ENCODE data around the gene MTPN. TPM values are rescaled to one million over a fixed set of nuclear protein-coding genes. Genes with fewer than 3 reads are reported as not detected.

The MTPN gene
- total RNA-seq, 2 experiments from 2014 or later: 135 to 142 TPM

DNA sequence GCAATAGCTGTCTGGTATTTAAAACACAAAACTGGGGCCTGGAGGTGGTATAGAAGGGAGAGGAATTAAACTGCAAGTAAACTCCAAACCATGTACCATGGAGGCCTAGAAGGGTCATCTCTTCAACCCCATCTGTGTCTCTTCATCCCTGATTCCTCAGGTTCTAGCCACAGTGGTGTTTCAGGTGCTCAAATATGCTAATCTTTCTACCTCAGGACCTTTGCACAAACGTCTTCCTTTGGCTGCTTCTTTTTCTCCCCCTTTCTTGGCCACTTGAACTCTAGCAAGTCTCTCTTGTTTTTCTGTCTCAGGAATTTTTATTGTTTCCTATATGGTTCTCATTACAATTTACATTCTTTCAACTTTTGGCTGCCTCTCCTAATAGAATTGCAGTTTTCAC lies 25.6 kb upstream of the MTPN start:
- ChIA-PET POLR2A (no interaction called here), CTCF (no interaction called here)
- no peaks in the 10 kb centered on the region for H3K27me3 Mint-ChIP-seq
- H3K4me1 Mint-ChIP-seq: no peaks in the 10 kb centered on the region
- DNase-seq: no peak
- H3K4me3 Mint-ChIP-seq: no peak overlapping the region
- peaks cover 2% of the 10 kb centered on the region for H3K9me3 Mint-ChIP-seq
- no peaks in the 10 kb centered on the region for H3K36me3 Mint-ChIP-seq (ENCODE audit: low read depth)
- no peak overlapping the region for H3K27ac Mint-ChIP-seq

DNA sequence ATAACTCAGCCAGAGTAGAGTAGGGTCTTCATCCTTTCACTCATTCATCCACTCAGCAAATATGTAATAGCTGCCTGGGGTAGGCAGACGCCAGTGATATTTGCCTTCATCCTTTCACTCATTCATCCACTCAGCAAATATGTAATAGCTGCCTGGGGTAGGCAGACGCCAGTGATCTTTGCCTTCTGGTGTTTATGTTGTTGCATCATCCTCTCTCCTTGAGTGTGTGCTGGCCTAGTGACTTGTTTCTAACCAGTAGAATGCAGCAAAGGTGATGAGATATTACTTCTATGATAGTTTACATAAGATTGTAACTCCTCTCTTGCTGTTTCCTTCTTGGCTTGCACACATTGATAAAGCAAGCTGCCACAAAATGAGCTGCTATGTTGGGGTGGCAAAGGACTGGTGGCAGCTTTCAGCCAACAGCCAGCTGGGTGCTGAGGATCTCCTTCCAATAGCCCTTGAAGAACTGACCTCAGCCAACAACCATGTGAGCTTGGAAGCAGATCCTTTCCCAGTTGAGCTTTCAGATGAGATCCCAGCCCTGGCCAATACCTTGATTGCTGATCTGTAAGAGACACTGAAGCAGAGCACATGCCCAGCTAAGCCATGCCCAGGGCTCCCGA lies 23.2 kb upstream of the MTPN start:
- Mint-ChIP-seq H3K27me3 (no peaks in the 10 kb centered on the region), H3K36me3 (ENCODE audit: low read depth) (no peaks in the 10 kb centered on the region), H3K27ac (no peak overlapping the region), H3K4me3 (no peak overlapping the region), H3K4me1 (peaks cover 1% of the 10 kb centered on the region), H3K9me3 (no peaks in the 10 kb centered on the region)
- DNase-seq: no peak
- ChIA-PET CTCF (interaction anchor here (0.9 to 2.6 kb wide), 5 partner anchors 9 to 199 kb away, joined by 3 to 20 read pairs (median 3); no protein-coding TSS in a partner anchor), POLR2A (interaction anchor here (0.7 kb wide), 1 partner anchor 22 kb away, joined by 3 read pairs; no protein-coding TSS in a partner anchor)

DNA sequence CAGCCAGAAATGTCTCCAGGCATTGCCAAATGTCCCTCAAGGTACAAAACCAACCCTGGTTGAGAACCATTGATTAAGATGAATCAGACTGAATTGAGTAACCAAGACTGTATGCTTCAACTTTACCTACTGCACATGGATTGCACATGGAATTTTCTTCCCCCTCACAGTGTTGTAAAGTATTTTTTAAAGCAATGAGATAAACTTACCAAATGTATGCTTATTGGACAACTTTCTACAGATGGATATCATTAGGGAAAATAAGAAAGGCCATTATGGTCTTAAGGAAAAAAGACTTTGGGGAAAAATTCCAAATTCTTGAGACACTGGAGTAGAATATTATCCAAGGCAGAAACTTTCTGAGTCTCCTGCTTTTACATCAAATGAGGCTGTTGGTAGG lies 20.9 kb upstream of the MTPN start:
- POLR2A ChIA-PET: no interaction called here
- Mint-ChIP-seq H3K9me3 (no peaks in the 10 kb centered on the region), H3K4me1 (peaks cover 18% of the 10 kb centered on the region), H3K4me3 (no peak overlapping the region), H3K27me3 (no peaks in the 10 kb centered on the region), H3K27ac (no peak overlapping the region), H3K36me3 (ENCODE audit: low read depth) (no peaks in the 10 kb centered on the region)
- DNase-seq: no peak
- CTCF ChIA-PET: no interaction called here

DNA sequence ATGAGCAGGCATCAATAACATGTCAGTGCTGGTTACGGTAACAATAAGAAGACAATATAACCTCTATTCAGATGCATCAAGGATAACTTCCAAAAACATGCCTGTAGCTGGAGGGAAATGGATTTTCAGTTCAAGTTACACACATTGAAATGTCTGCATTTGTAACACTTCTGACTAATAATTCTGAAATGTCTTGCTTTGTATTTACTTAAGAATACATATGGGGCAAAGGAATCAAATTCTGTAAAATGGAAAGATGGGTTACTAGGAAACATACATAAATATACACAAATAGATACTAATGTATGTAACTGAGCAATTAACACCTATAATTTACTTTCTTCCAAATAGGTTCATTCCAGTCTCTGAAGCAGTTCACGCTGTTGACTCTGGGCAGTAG lies 18.6 kb upstream of the MTPN start:
- CTCF ChIA-PET: interaction anchor here (1.5 to 2.0 kb wide), 2 partner anchors 12 to 195 kb away, joined by 3 to 5 read pairs; no protein-coding TSS in a partner anchor
- no peak for DNase-seq
- peaks cover 26% of the 10 kb centered on the region for H3K4me1 Mint-ChIP-seq
- H3K36me3 Mint-ChIP-seq (ENCODE audit: low read depth): no peaks in the 10 kb centered on the region
- no peak overlapping the region for H3K27ac Mint-ChIP-seq
- H3K9me3 Mint-ChIP-seq: no peaks in the 10 kb centered on the region
- POLR2A ChIA-PET: no interaction called here
- no peaks in the 10 kb centered on the region for H3K27me3 Mint-ChIP-seq
- no peak overlapping the region for H3K4me3 Mint-ChIP-seq

DNA sequence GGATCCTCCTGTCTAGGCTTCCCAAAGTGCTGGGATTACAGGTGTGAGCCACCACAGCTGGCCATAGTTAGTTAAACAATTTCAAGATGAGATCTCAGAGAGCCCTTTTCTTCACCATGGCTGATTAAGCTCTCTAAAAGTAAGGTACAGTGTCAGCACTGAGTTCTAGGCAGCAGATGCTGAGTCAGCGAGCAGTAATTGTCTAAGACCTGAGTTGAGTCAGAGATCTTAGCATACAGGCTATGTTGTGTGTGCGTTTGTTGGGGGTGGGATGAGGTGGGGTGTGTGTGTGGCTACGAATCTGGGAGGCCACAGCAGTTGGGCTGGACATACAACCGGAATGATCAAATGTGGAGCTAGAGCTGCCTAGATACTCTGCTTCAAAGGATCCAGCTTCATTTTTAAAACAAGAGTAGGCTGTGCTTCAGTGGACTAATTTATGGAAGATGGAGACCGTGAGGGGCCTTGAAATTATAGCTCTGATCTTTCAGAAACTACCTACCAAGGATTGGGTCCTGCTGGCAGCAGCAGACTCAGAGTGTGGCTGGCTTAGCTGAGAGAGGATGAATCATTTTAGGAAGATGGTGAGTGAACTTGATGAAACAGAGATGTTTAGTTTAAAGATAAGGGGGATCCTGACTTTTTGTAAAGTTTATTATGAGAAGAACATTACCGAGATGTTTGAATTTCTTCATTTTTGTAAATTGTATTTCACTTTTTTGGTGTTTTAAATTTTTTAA lies 17.5 kb upstream of the MTPN start:
- peak overlapping the region; percentile 12 for H3K27ac Mint-ChIP-seq
- CTCF ChIA-PET: interaction anchor here (0.8 to 2.0 kb wide), 4 partner anchors 11 to 194 kb away, joined by 3 to 5 read pairs (median 4); no protein-coding TSS in a partner anchor
- H3K36me3 Mint-ChIP-seq (ENCODE audit: low read depth): no peaks in the 10 kb centered on the region
- POLR2A ChIA-PET: interaction anchor here (1.2 to 2.4 kb wide), 4 partner anchors 12 to 1349 kb away, joined by 3 to 19 read pairs (median 12); partner anchors contain the start of gene MTPN
- no peak overlapping the region for H3K4me3 Mint-ChIP-seq
- H3K27me3 Mint-ChIP-seq: no peaks in the 10 kb centered on the region
- DNase-seq: peak; percentile 25
- H3K9me3 Mint-ChIP-seq: no peaks in the 10 kb centered on the region
- peaks cover 26% of the 10 kb centered on the region for H3K4me1 Mint-ChIP-seq

DNA sequence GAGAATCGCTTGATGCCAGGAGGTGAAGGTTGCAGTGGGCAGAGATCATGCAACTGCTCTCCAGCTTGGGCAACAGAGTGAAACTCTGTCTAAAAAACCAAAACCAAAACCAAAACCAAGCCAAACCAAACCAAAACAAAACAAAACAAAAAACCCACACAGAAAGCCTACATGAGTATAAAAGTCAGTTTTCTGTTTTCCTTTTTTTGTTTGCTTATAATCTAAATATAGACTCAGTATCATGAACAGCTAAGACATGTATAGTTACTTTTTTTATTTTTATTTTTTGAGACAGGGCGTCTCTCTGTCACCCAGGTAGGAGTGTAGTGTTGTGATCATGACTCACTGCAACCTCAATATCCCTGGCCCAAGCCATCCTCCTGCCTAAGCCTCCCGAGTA lies 16.8 kb upstream of the MTPN start:
- H3K9me3 Mint-ChIP-seq: no peaks in the 10 kb centered on the region
- H3K4me3 Mint-ChIP-seq: no peak overlapping the region
- no peaks in the 10 kb centered on the region for H3K36me3 Mint-ChIP-seq (ENCODE audit: low read depth)
- DNase-seq: no peak
- ChIA-PET POLR2A (interaction anchor here (0.5 to 2.4 kb wide), 5 partner anchors 12 to 1348 kb away, joined by 3 to 19 read pairs (median 12); partner anchors contain the start of gene MTPN), CTCF (interaction anchor here (0.8 to 2.0 kb wide), 3 partner anchors 12 to 193 kb away, joined by 3 to 5 read pairs (median 4); no protein-coding TSS in a partner anchor)
- H3K27ac Mint-ChIP-seq: peak overlapping the region; percentile 45
- H3K27me3 Mint-ChIP-seq: no peaks in the 10 kb centered on the region
- H3K4me1 Mint-ChIP-seq: peaks cover 26% of the 10 kb centered on the region

DNA sequence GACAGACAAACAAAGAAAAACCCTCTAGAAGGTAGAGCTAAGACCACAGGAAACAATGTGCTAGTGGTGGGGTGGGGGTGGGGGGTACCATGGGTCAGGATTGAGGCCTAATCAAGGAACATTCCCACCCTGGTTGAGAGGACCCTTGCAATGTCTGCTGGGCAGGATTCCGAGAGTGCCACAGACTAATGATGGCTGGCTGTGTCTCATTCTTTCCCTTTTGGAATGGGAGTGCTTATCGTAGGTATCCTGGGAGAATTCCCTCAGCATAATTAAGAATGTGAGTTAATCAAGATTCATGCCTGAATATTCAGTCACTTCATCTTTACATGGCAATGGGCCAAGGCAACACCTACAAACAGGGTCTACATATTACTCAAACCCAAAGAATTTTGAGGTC lies 14.7 kb upstream of the MTPN start:
- ChIA-PET POLR2A (interaction anchor here (1.4 to 1.7 kb wide), 2 partner anchors 9 to 16 kb away, joined by 3 to 7 read pairs; no protein-coding TSS in a partner anchor), CTCF (no interaction called here)
- Mint-ChIP-seq H3K36me3 (ENCODE audit: low read depth) (no peaks in the 10 kb centered on the region), H3K27me3 (no peaks in the 10 kb centered on the region), H3K9me3 (no peaks in the 10 kb centered on the region), H3K4me3 (no peak overlapping the region), H3K27ac (no peak overlapping the region), H3K4me1 (peaks cover 26% of the 10 kb centered on the region)
- no peak for DNase-seq

DNA sequence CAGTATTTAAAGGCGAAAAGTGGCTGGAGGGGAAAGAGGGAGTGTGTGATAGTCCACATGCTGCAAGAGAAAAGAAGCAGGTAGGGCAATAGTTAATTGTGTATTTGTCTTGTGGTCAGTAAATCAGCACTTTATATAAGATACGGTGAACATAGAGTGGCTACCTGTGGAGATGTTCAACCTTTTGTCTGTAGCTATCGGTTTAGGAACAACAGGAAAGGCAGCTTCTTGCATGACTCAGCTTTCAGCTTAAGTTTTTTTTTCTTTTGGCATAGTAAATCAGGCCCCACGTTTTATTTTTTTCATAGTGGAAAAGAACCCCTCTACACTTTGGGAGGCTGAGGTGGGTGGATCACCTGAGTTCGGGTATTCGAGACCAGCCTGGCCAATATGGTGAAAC lies 14.2 kb upstream of the MTPN start:
- no peak overlapping the region for H3K27ac Mint-ChIP-seq
- POLR2A ChIA-PET: interaction anchor here (1.3 to 1.7 kb wide), 3 partner anchors 9 to 16 kb away, joined by 3 to 7 read pairs (median 4); no protein-coding TSS in a partner anchor

DNA sequence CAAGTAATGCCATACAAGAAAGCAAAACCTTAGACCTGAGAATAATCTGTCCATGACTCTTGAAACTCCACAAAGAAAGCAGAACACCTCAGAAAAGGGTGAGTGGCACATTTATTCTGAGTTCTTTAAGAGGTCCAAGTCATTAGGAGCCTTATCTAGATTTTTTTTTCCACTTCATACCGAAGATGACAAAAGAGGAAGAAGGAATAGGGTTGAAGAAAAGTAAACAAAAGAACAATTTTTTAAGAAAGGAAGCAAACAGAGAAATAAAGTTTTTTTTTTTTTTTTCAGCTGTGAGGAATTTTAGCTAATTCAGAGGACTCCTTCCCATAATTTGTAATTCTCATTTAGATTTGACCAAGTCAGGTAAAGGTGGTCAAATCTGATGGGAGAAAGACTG lies 13.1 kb upstream of the MTPN start:
- CTCF ChIA-PET: interaction anchor here (0.7 to 1.3 kb wide), 2 partner anchors 8 to 191 kb away, joined by 3 to 4 read pairs; no protein-coding TSS in a partner anchor

More for the DNA sequence above, 14.2 kb upstream of the MTPN start:
- DNase-seq: no peak
- Mint-ChIP-seq H3K4me3 (no peak overlapping the region), H3K9me3 (no peaks in the 10 kb centered on the region), H3K27me3 (no peaks in the 10 kb centered on the region), H3K4me1 (peaks cover 26% of the 10 kb centered on the region), H3K36me3 (ENCODE audit: low read depth) (no peaks in the 10 kb centered on the region)
- CTCF ChIA-PET: no interaction called here

DNA sequence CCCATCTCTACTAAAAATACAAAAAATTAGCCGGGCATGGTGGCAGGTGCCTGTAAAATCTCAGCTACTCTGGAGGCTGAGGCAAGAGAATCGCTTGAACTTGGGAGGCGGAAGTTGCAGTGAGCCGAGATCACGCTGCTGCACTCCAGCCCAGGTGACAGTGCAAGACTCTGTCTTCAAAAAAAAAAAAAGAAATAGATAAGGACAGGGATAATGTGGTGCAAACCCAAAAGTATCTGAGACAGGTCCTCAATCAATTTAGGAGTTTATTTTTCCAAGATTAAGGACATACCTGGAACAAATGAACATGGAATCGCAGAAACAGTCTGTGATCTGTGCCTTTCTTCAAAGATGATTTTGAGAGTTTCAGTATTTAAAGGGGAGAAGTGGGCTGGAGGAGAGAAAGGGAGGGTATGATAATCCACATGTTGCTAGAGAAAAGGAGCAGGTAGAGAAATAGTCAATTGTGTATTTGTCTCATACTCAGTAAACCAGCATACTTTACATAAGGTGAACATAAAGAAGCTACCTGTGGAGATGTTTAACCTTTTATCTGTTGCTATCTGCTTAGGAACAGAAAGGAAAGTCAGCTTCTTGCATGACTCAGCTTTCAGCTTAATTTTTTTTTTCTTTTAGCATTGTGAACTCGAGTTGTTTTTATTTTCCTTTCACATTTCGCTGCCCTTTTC lies 4.9 kb upstream of the MTPN start:
- Mint-ChIP-seq H3K4me1 (peaks cover 47% of the 10 kb centered on the region), H3K27ac (peak overlapping the region; percentile 88), H3K9me3 (no peaks in the 10 kb centered on the region), H3K36me3 (ENCODE audit: low read depth) (peaks cover 5% of the 10 kb centered on the region), H3K27me3 (no peaks in the 10 kb centered on the region), H3K4me3 (peak overlapping the region; percentile 62)
- ChIA-PET POLR2A (interaction anchor here (1.1 to 2.9 kb wide), 5 partner anchors 9 to 301 kb away, joined by 4 to 19 read pairs (median 4); no protein-coding TSS in a partner anchor), CTCF (interaction anchor here (0.6 to 1.7 kb wide), 5 partner anchors 8 to 360 kb away, joined by 3 to 4 read pairs (median 4); partner anchors contain the start of gene STMP1)
- DNase-seq: no peak

More for the DNA sequence above, 13.1 kb upstream of the MTPN start:
- H3K4me1 Mint-ChIP-seq: peaks cover 25% of the 10 kb centered on the region
- no peak overlapping the region for H3K4me3 Mint-ChIP-seq
- no peak overlapping the region for H3K27ac Mint-ChIP-seq
- peaks cover 5% of the 10 kb centered on the region for H3K36me3 Mint-ChIP-seq (ENCODE audit: low read depth)
- H3K27me3 Mint-ChIP-seq: no peaks in the 10 kb centered on the region
- POLR2A ChIA-PET: interaction anchor here (0.8 to 1.7 kb wide), 4 partner anchors 8 to 48 kb away, joined by 3 to 7 read pairs (median 4); no protein-coding TSS in a partner anchor
- DNase-seq: no peak
- H3K9me3 Mint-ChIP-seq: no peaks in the 10 kb centered on the region

DNA sequence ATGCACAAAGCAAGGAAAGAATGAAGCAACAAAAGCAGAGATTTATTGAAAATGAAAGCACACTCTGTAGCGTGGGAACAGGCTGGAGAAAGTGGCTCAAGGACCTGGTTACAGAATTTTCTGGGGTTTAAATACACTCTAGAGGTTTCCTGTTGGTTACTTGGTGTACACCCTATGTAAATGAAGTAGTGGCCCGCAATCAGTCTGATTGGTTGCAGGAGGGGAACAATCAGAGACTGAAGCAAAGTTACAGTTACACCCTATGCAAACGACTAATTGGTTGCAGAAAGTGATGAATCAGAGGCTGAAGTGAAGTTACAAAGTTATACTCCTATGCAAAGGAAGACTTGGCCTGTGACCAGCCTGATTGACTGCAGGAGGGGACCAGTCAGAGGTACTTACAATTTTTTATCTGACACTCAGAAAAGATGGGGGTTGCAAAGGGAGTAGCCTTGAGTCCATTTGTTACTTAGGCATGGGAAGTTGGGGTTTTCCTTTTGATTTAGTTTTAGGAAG lies 3.6 kb upstream of the MTPN start:
- H3K4me3 Mint-ChIP-seq: peak overlapping the region; percentile 62
- peak; percentile 78 for DNase-seq
- POLR2A ChIA-PET: interaction anchor here (0.8 to 3.2 kb wide), 5 partner anchors 10 to 318 kb away, joined by 4 to 19 read pairs (median 5); partner anchors contain the start of gene STMP1
- H3K36me3 Mint-ChIP-seq (ENCODE audit: low read depth): peaks cover 16% of the 10 kb centered on the region
- H3K4me1 Mint-ChIP-seq: peaks cover 53% of the 10 kb centered on the region
- H3K9me3 Mint-ChIP-seq: no peaks in the 10 kb centered on the region
- peak overlapping the region; percentile 88 for H3K27ac Mint-ChIP-seq
- CTCF ChIA-PET: interaction anchor here (0.9 kb wide), 1 partner anchor 833 kb away, joined by 3 read pairs; the partner anchor contains the start of gene TMEM140
- no peaks in the 10 kb centered on the region for H3K27me3 Mint-ChIP-seq

DNA sequence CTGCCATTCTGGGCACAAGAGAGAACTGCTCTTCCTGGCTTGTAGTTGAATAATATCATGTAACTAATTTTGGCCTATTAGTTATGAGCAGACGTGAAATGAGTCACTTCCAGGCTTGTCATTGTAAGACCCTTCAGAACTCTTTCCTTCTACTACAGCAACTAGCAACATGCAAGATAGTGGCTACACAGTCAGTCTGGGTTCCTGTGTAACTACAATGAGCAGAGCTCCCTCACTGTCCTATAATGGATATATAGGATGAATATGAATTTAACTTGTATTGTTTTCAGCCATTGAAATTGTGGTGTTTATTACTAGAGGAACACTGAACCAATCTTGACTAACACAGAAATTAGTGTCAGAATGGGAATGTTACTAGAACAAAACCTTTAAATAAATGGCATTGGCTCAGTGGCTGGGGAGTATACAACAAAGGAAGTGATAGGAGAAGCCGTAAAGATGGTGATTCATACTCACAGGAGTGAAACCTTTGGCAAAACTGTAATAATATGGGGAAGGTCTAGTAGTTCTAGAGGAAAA lies 2.9 kb upstream of the MTPN start:
- ChIA-PET CTCF (interaction anchor here (0.6 kb wide), 1 partner anchor 120 kb away, joined by 3 read pairs; no protein-coding TSS in a partner anchor), POLR2A (interaction anchor here (3.2 kb wide), 1 partner anchor 14 kb away, joined by 12 read pairs; no protein-coding TSS in a partner anchor)
- Mint-ChIP-seq H3K9me3 (no peaks in the 10 kb centered on the region), H3K36me3 (ENCODE audit: low read depth) (peaks cover 16% of the 10 kb centered on the region), H3K4me1 (peaks cover 59% of the 10 kb centered on the region), H3K27me3 (no peaks in the 10 kb centered on the region), H3K4me3 (peak overlapping the region; percentile 62), H3K27ac (peak overlapping the region; percentile 88)
- no peak for DNase-seq
